ENCODE data around the gene C18orf54. TPM values are rescaled to one million over a fixed set of nuclear protein-coding genes. Genes with fewer than 3 reads are reported as not detected.
"Not testable (repeated sequence)": the region's sequence is repeated elsewhere in the genome, so short reads cannot be mapped to it uniquely, and the experiment has no call there.

The C18orf54 gene
- total and polyA plus RNA-seq, 9 of the 15 experiments (the other 6 are each of a cell fraction or from before 2014, with no cell fraction given), result 3.0 to 8.7 (median 4.3) TPM

DNA sequence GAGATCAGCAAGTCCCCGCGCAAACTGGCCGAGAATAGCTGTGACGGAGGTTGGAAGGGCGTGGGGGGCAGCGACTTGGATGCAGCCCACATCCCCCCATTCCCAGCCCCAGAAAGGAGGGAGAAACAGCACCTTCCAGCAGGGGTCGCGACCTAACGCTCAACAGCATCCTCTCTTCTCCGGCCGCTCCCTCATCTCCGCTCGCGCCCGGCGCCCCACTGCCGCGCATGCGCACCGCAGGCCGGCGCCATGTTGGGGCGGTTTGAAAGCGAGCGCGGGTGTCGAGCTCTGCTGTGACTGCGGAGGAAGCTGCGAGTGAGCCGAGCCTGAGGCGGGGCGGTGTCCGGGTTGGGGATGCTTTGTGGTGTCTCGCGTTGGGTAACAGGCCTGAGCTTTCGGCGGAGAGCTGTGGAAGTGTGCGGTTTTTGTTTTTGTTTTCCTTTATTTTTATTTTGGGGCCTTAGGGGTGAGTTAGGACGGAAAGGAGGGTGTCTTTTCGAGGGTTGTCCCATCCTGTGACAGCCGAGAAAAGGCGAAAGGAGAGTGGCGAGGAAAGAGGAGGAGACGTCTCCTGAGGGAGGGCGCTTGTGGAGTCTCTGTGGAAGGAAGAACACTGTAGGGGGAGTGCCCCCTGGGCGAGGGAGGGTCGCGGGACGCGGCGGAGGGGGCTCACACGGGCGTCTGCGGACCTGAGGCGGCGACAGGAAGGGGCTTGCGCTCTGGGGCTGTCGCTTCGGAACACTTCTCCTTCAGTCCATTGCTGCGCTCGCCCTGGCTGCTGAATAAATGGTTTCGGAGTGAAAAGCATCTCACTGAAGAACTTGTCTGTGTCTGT is at the start of gene C18orf54, which contains the start of gene STARD6 (continued):
- TF ChIP-seq CREM (IDR thresholded peaks at IDR 0.05; ENCODE audit: low read depth) (peak; percentile 9; the same call in 1 of the 2 replicates), SETDB1 (IDR thresholded peaks at IDR 0.05; ENCODE audit: low read length) (peak; percentile 25), TAF1 (IDR thresholded peaks at IDR 0.05; ENCODE audit: control insufficient read depth, extremely low read depth, insufficient read depth, low read length, severe bottlenecking) (peak; percentile 89), SP2 (IDR thresholded peaks at IDR 0.05; ENCODE audit: extremely low read depth, low read depth, low read length, poor library complexity, severe bottlenecking) (no peak), POLR2A (conservative IDR thresholded peaks at IDR 0.05) (peak; percentile 85), FOXK2 (conservative IDR thresholded peaks at IDR 0.05 in 1 of 2, IDR thresholded peaks at IDR 0.05 in 1 of 2; ENCODE audit: low read depth in 2 of 2) (peak in 1 of 2 experiments; percentile 58; a peak in 1 of 4 replicates), MAZ (CRISPR knock-in tag; conservative IDR thresholded peaks at IDR 0.05 in 1 of 2, IDR thresholded peaks at IDR 0.05 in 1 of 2) (peak in 1 of 2 experiments; percentile 65; a peak in 1 of 4 replicates), RBM17 (IDR thresholded peaks at IDR 0.05; ENCODE audit: borderline replicate concordance, low read depth, low read length) (no peak)
- TF ChIP-seq, protein P1, sequence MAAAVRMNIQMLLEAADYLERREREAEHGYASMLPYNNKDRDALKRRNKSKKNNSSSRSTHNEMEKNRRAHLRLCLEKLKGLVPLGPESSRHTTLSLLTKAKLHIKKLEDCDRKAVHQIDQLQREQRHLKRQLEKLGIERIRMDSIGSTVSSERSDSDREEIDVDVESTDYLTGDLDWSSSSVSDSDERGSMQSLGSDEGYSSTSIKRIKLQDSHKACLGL (CRISPR knock-in tag; IDR thresholded peaks at IDR 0.05; ENCODE audit: borderline replicate concordance, poor library complexity, severe bottlenecking), result no peak
- TF ChIP-seq, protein P2, sequence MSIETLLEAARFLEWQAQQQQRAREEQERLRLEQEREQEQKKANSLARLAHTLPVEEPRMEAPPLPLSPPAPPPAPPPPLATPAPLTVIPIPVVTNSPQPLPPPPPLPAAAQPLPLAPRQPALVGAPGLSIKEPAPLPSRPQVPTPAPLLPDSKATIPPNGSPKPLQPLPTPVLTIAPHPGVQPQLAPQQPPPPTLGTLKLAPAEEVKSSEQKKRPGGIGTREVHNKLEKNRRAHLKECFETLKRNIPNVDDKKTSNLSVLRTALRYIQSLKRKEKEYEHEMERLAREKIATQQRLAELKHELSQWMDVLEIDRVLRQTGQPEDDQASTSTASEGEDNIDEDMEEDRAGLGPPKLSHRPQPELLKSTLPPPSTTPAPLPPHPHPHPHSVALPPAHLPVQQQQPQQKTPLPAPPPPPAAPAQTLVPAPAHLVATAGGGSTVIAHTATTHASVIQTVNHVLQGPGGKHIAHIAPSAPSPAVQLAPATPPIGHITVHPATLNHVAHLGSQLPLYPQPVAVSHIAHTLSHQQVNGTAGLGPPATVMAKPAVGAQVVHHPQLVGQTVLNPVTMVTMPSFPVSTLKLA (conservative IDR thresholded peaks at IDR 0.05), result peak in 1 of 2 experiments; percentile 41; a peak in 1 of 4 replicates
- TF ChIP-seq, protein P3, sequence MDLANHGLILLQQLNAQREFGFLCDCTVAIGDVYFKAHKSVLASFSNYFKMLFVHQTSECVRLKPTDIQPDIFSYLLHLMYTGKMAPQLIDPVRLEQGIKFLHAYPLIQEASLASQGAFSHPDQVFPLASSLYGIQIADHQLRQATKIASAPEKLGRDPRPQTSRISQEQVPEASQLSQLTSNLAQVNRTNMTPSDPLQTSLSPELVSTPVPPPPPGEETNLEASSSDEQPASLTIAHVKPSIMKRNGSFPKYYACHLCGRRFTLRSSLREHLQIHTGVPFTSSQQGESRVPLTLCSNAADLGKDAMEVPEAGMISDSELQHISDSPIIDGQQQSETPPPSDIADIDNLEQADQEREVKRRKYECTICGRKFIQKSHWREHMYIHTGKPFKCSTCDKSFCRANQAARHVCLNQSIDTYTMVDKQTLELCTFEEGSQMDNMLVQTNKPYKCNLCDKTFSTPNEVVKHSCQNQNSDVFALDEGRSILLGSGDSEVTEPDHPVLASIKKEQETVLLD (IDR thresholded peaks at IDR 0.05), result peak; percentile 95
- TF ChIP-seq, protein P4, sequence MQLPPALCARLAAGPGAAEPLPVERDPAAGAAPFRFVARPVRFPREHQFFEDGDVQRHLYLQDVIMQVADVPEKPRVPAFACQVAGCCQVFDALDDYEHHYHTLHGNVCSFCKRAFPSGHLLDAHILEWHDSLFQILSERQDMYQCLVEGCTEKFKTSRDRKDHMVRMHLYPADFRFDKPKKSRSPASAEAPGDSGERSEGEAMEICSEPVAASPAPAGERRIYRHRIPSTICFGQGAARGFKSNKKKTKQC (CRISPR knock-in tag; IDR thresholded peaks at IDR 0.05), result no peak

DNA sequence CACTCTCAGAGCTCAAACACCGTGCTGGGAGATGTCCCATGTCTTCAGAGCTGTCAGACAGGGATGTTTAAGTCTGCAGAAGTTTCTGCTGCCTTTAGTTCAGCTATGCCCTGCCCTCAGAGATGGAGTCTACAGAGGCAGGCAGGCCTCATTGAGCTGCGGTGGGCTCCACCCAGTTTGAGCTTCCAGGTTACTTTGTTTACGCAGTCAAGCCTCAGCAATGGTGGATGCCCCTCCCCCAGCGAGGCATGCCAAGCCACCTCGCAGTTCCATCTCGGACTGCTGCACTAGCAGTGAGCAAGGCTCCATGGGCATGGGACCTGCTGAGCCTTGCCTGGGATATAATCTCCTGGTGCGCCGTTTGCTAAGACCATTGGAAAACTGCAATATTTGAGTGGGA is 48.1 kb upstream of the C18orf54 start:
- H3K4me1 ChIP-seq (replicated peaks in 1 of 2; ENCODE audit: control insufficient read depth in 2 of 2, insufficient read depth in 2 of 2, low read length in 2 of 2); BruUV-seq (replicated peaks); H3K9me3 ChIP-seq (replicated peaks; ENCODE audit: control insufficient read depth, insufficient read depth, low read depth, low read length); H3K79me2 ChIP-seq (ENCODE audit: control insufficient read depth, insufficient read depth, low read length); FAIRE-seq; H3K4me3 ChIP-seq; DNase-seq (ENCODE audit: extremely low read depth in 1 of 4, low spot score in 3 of 4); ATAC-seq; H3K9me1 ChIP-seq (ENCODE audit: control insufficient read depth, insufficient read depth, low read length); H3K27me3 ChIP-seq (ENCODE audit: control insufficient read depth in 2 of 2, insufficient read depth in 2 of 2, low read length in 2 of 2); H2AFZ ChIP-seq (ENCODE audit: low read depth, low read length); in situ Hi-C loops (cut with MboI); H3K36me3 ChIP-seq (ENCODE audit: control insufficient read depth, insufficient read depth, low read length); H3K9ac ChIP-seq (ENCODE audit: insufficient read depth in 1 of 2, low read depth in 2 of 2, low read length in 2 of 2); intact Hi-C loops (cut with micrococcal nuclease); H3K4me2 ChIP-seq (ENCODE audit: insufficient read depth, low read length); H4K20me1 ChIP-seq (replicated peaks; ENCODE audit: control insufficient read depth, insufficient read depth, low read length); H3K27ac ChIP-seq (ENCODE audit: extremely low read depth, low read depth, low read length); CTCF ChIA-PET (ENCODE audit: low intra/inter-chr PET ratio): not testable (repeated sequence)
- WGBS (ENCODE audit: insufficient coverage, low coverage, missing lambda C conversion rate), result 0% methylated on average over 5 of the region's 8 CpGs
- POLR2A ChIA-PET, result interaction anchor here (0.6 to 1.9 kb wide), 3 partner anchors 11 to 21 kb away, joined by 3 to 5 read pairs (median 4); no protein-coding TSS in a partner anchor

Measured in K562 (cell line).